Uterus (tissue), 2 donors: ENCODE data around the gene NKRF.

Experiments
- CTCF ChIP-seq, 4 experiments: fragments of 200-600 bp in 2 of 4; fragments of 450-650 bp in 2 of 4; sonication (generic) in 2 of 4; IDR thresholded peaks; one replicate each; pipeline ENCODE4 v1.5.1; 2016 to 2019; ENCODE audit warnings: antibody characterized with exemption in 4 of 4, mild to moderate bottlenecking in 2 of 4, moderate library complexity in 1 of 4
- POLR2A ChIP-seq, 2 donors: fragments of 450-650 bp; IDR thresholded peaks; one replicate each; pipeline ENCODE4 v1.6.1; 2016; ENCODE audit warnings: antibody characterized with exemption in 2 of 2, mild to moderate bottlenecking in 1 of 2, moderate library complexity in 1 of 2

GRCh38 chrX:119638725-119639471 is 32.7 kb upstream of the NKRF start:
- TF ChIP-seq POLR2A (IDR thresholded peaks at IDR 0.05): no peak
- TF ChIP-seq CTCF (IDR thresholded peaks at IDR 0.05): no peak
